ENCODE data around the gene TMEM203.

DNA sequence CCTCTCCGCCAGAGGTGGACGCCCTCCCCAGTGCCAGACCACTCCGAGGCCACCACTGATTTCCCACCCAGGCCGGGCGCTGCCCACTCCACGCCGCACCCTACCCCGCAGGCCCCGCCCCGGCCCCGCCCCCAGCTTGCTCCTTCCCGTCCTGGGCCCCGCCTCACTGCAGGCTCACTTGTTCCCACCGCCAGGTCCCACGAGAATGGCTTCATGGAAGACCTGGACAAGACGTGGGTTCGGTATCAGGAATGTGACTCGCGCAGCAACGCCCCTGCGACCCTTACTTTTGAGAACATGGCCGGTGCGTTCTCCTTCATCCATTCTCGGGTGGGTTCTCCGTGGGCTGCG lies 42.1 kb downstream of the TMEM203 start:
- TF ChIP-seq, protein P1, sequence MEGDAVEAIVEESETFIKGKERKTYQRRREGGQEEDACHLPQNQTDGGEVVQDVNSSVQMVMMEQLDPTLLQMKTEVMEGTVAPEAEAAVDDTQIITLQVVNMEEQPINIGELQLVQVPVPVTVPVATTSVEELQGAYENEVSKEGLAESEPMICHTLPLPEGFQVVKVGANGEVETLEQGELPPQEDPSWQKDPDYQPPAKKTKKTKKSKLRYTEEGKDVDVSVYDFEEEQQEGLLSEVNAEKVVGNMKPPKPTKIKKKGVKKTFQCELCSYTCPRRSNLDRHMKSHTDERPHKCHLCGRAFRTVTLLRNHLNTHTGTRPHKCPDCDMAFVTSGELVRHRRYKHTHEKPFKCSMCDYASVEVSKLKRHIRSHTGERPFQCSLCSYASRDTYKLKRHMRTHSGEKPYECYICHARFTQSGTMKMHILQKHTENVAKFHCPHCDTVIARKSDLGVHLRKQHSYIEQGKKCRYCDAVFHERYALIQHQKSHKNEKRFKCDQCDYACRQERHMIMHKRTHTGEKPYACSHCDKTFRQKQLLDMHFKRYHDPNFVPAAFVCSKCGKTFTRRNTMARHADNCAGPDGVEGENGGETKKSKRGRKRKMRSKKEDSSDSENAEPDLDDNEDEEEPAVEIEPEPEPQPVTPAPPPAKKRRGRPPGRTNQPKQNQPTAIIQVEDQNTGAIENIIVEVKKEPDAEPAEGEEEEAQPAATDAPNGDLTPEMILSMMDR (IDR thresholded peaks at IDR 0.05 in 4 of 5, conservative IDR thresholded peaks at IDR 0.05 in 1 of 5) = no peak
- TF ChIP-seq POLR2A (IDR thresholded peaks at IDR 0.05) = no peak

Measured in gastrocnemius medialis (tissue), 4 donors.